Endodermal cell (in vitro differentiated cells): Measurements from ENCODE around the gene NECTIN2. TPM values are rescaled to one million over a fixed set of nuclear protein-coding genes. Genes with fewer than 3 reads are reported as not detected.

Experiments
- DNase-seq: peaks from one replicate; pipeline ENCODE4 v3.0.0-alpha.2; 2017
- H3K27ac ChIP-seq: 2 replicates; pipeline ENCODE4 v1.5.1; 2013; ENCODE audit warnings: mild to moderate bottlenecking, low read depth, low read length, moderate library complexity
- H3K27me3 ChIP-seq: 2 replicates; pipeline ENCODE4 v1.6.1; 2013; ENCODE audit warnings: mild to moderate bottlenecking, low read length, moderate library complexity; ENCODE audit not compliant: insufficient read depth, control insufficient read depth, poor library complexity, severe bottlenecking
- H3K36me3 ChIP-seq: 2 replicates; pipeline ENCODE4 v1.7.0; 2013; ENCODE audit warnings: mild to moderate bottlenecking, low read length, moderate library complexity; ENCODE audit not compliant: control insufficient read depth, insufficient read depth
- H3K4me1 ChIP-seq: one replicate; pipeline ENCODE4 v1.7.0; 2013; ENCODE audit warnings: low read length; ENCODE audit not compliant: control insufficient read depth, insufficient read depth
- H3K4me3 ChIP-seq: 2 replicates; pipeline ENCODE4 v1.5.1; 2013; ENCODE audit warnings: mild to moderate bottlenecking, low read length, moderate library complexity
- H3K9ac ChIP-seq: 2 replicates; pipeline ENCODE4 v1.6.1; 2013; ENCODE audit warnings: mild to moderate bottlenecking, low read length, moderate library complexity; ENCODE audit not compliant: poor library complexity, severe bottlenecking; ENCODE audit errors: extremely low read depth
- H3K9me3 ChIP-seq: 2 replicates; pipeline ENCODE4 v1.6.1; 2013; ENCODE audit warnings: mild to moderate bottlenecking, low read length, moderate library complexity; ENCODE audit not compliant: control insufficient read depth
- H3K27ac Mint-ChIP-seq: 2 replicates; pipeline ENCODE4 v1.8.0; 2020; ENCODE audit warnings: mixed read lengths
- H3K27me3 Mint-ChIP-seq: 2 replicates; pipeline ENCODE4 v1.8.0; 2021; ENCODE audit warnings: mild to moderate bottlenecking, mixed read lengths; ENCODE audit not compliant: insufficient read depth
- H3K36me3 Mint-ChIP-seq: 2 replicates; pipeline ENCODE4 v1.8.0; 2020; ENCODE audit warnings: low read depth, mixed read lengths
- H3K4me1 Mint-ChIP-seq: 2 replicates; pipeline ENCODE4 v1.8.0; 2020; ENCODE audit warnings: mixed read lengths
- H3K4me3 Mint-ChIP-seq: 2 replicates; pipeline ENCODE4 v1.8.0; 2020; ENCODE audit warnings: mild to moderate bottlenecking, moderate library complexity, mixed read lengths
- H3K9me3 Mint-ChIP-seq: 2 replicates; pipeline ENCODE4 v1.8.0; 2020; ENCODE audit warnings: mild to moderate bottlenecking, mixed read lengths
- WGBS, 2 experiments: methylation state at CpG; one replicate each; pipeline versions ENCODE4 v1.1.5 to v1.1.7; 2013; ENCODE audit warnings: missing lambda C conversion rate in 2 of 2, mixed read lengths in 1 of 2; ENCODE audit not compliant: insufficient coverage in 1 of 2, insufficient read length in 1 of 2; 5-methylcytosine and 5-hydroxymethylcytosine counted together
- total RNA-seq, 2 donors: library from RNA; stranded (reverse); fragmentation: NEBNext Ultra II Directional in 1 of 2; extraction: Animal tissue kit (Norgen Biotek cat#: 25700) in 1 of 2; gene quantifications; 2 replicates in 1 of 2; 3 replicates in 1 of 2; pipeline ENCODE4 v1.2.1, GENCODE V29; 2021
- TF ChIP-seq, protein P1 (sequence below): fragments of 200-600 bp; sonication (generic); conservative IDR thresholded peaks from 2 replicates; pipeline ENCODE4 v1.5.0; 2021; ENCODE audit warnings: antibody characterized with exemption, mild to moderate bottlenecking

Gene NECTIN2
- total RNA-seq, 2 donors from 2014 or later = 248 to 260 TPM

DNA sequence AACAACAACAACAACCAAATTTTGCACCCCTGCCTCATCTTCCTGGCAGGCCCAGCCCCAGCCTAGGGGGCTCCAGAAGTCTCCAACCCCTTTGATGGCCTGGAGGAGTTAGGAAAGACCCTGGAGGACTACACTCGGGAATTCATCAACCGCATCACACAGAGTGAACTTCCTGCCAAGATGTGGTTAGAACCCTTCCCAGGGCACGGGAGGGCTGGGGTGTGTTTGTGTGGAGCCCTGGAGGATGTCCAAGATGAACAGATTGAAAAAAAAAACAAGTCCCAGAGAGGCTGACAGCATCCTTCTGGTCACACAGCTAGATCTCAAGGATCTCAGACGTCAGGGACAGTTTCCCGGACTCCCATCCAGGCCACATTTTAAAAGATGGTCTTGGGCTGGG is 81.6 kb downstream of the NECTIN2 start:
- no peak for DNase-seq
- peaks cover 3% of the 10 kb centered on the region for H3K36me3 Mint-ChIP-seq
- H3K36me3 ChIP-seq = no peaks in the 10 kb centered on the region
- H3K27me3 ChIP-seq = no peaks in the 10 kb centered on the region
- no peaks in the 10 kb centered on the region for H3K4me1 ChIP-seq
- peaks cover 10% of the 10 kb centered on the region for H3K27me3 Mint-ChIP-seq
- peaks cover 2% of the 10 kb centered on the region for H3K9me3 Mint-ChIP-seq
- peak overlapping the region; percentile 39 for H3K27ac Mint-ChIP-seq
- TF ChIP-seq, protein P1, sequence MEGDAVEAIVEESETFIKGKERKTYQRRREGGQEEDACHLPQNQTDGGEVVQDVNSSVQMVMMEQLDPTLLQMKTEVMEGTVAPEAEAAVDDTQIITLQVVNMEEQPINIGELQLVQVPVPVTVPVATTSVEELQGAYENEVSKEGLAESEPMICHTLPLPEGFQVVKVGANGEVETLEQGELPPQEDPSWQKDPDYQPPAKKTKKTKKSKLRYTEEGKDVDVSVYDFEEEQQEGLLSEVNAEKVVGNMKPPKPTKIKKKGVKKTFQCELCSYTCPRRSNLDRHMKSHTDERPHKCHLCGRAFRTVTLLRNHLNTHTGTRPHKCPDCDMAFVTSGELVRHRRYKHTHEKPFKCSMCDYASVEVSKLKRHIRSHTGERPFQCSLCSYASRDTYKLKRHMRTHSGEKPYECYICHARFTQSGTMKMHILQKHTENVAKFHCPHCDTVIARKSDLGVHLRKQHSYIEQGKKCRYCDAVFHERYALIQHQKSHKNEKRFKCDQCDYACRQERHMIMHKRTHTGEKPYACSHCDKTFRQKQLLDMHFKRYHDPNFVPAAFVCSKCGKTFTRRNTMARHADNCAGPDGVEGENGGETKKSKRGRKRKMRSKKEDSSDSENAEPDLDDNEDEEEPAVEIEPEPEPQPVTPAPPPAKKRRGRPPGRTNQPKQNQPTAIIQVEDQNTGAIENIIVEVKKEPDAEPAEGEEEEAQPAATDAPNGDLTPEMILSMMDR = no peak
- H3K9me3 ChIP-seq = no peaks in the 10 kb centered on the region
- H3K27ac ChIP-seq = no peak overlapping the region
- no peak overlapping the region for H3K4me3 Mint-ChIP-seq
- 79 to 96% methylated on average over 4 to 5 of the region's 5 CpGs for WGBS, 2 experiments
- H3K9ac ChIP-seq = no peak overlapping the region
- H3K4me1 Mint-ChIP-seq = peaks cover 18% of the 10 kb centered on the region
- H3K4me3 ChIP-seq = no peak overlapping the region

DNA sequence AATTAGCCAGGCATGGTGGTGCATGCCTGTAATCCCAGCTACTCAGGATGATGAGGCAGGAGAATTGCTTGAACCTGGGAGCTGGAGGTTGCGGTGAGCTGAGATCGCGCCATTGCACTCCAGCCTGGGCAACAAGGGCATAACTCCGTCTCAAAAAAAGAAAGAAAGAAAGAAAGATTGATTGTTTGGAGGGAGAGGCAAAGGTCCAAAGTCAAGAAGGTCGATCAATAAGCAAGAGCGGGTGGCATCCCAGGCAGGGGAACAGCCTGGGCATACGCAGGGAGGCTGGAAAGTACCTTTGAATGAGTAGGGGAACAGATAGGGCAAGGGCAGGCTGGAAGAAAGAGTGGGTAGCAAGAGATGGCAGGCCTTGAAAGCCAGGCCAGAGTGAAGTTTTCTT is 84.0 kb downstream of the NECTIN2 start:
- Mint-ChIP-seq H3K4me3 (no peak overlapping the region), H3K36me3 (no peaks in the 10 kb centered on the region), H3K4me1 (peaks cover 11% of the 10 kb centered on the region), H3K27me3 (peaks cover 11% of the 10 kb centered on the region), H3K27ac (no peak overlapping the region), H3K9me3 (no peaks in the 10 kb centered on the region)
- H3K36me3 ChIP-seq = no peaks in the 10 kb centered on the region
- H3K27ac ChIP-seq = no peak overlapping the region
- H3K9ac ChIP-seq = no peak overlapping the region
- DNase-seq = no peak
- no peaks in the 10 kb centered on the region for H3K4me1 ChIP-seq
- 85 to 94% methylated on average over 6 to 7 of the region's 7 CpGs for WGBS, 2 experiments
- H3K9me3 ChIP-seq = no peaks in the 10 kb centered on the region
- H3K4me3 ChIP-seq = no peak overlapping the region
- H3K27me3 ChIP-seq = no peaks in the 10 kb centered on the region
- TF ChIP-seq, protein P1 = no peak

DNA sequence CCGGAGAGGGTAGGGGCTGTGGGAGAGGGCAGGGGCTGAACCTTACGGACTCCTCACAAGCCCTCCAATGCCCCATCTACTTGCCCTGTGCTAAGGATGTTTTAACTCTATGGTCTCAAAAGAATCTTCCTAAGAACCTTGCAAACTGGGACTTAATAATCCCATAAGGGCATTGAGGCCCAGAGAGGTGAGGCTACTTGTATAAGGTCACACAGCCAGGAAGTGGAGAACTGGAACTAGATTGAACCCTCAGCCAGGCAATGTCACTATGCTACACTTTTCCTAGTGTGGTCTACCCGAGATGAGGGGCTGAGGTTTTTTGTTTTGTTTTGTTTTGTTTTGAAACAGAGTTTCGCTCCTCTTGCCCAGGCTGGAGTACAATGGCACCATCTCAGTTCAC is 85.4 kb downstream of the NECTIN2 start:
- H3K4me1 Mint-ChIP-seq = peaks cover 11% of the 10 kb centered on the region
- Histone ChIP-seq H3K4me1 (no peaks in the 10 kb centered on the region), H3K9me3 (no peaks in the 10 kb centered on the region), H3K4me3 (no peak overlapping the region), H3K36me3 (no peaks in the 10 kb centered on the region), H3K9ac (no peak overlapping the region), H3K27ac (no peak overlapping the region), H3K27me3 (no peaks in the 10 kb centered on the region)
- TF ChIP-seq, protein P1 = no peak
- H3K36me3 Mint-ChIP-seq = no peaks in the 10 kb centered on the region
- peaks cover 8% of the 10 kb centered on the region for H3K27me3 Mint-ChIP-seq
- H3K9me3 Mint-ChIP-seq = no peaks in the 10 kb centered on the region
- no peak overlapping the region for H3K4me3 Mint-ChIP-seq
- no peak overlapping the region for H3K27ac Mint-ChIP-seq
- WGBS, 2 experiments = 88 to 95% methylated on average over 3 of the region's 4 CpGs
- DNase-seq = no peak

Other genes with a start within 250 kb of the NECTIN2 start
- gene IGSF23, start 232.7 kb upstream of the NECTIN2 start, total RNA-seq = not detected
- gene PVR, start 202.4 kb upstream of the NECTIN2 start, total RNA-seq = 10 to 100 TPM; 21.2 to 31.6 TPM
- gene CEACAM19, start 174.8 kb upstream of the NECTIN2 start, total RNA-seq = 1 to 10 TPM; 2.2 to 2.8 TPM
- not detected for gene CEACAM16, start 147.1 kb upstream of the NECTIN2 start, total RNA-seq
- 1 to 10 TPM; 1.8 to 6.2 TPM for gene BCL3, start 97.6 kb upstream of the NECTIN2 start, total RNA-seq
- 10 to 100 TPM in 1 of 2 donors, 1 to 10 TPM in 1; 6.6 to 15.5 TPM for gene CBLC, start 68.4 kb upstream of the NECTIN2 start, total RNA-seq
- gene BCAM, start 37.2 kb upstream of the NECTIN2 start, total RNA-seq = 10 to 100 TPM; 62.9 to 64.0 TPM
- gene TOMM40, start 45.0 kb downstream of the NECTIN2 start, total RNA-seq = 10 to 100 TPM; 88.1 to 93.8 TPM
- gene APOE, start 59.5 kb downstream of the NECTIN2 start, total RNA-seq = 1,000 to 10,000 TPM; 2,216 to 2,598 TPM
- 1,000 to 10,000 TPM in 1 of 2 donors, 100 to 1,000 TPM in 1; 914 to 1,040 TPM for gene APOC1, start 68.3 kb downstream of the NECTIN2 start, total RNA-seq
- gene APOC4, start 95.9 kb downstream of the NECTIN2 start, total RNA-seq = not detected
- under 1 TPM in 1 of 2 donors, not detected in 1; 0.70 TPM for gene APOC2, start 99.8 kb downstream of the NECTIN2 start, total RNA-seq
- gene CLPTM1, start 109.1 kb downstream of the NECTIN2 start, total RNA-seq = 10 to 100 TPM; 82.7 to 94.4 TPM
- 10 to 100 TPM in 1 of 2 donors, 1 to 10 TPM in 1; 9.5 to 14.5 TPM for gene RELB, start 155.2 kb downstream of the NECTIN2 start, total RNA-seq
- gene CLASRP, start 192.7 kb downstream of the NECTIN2 start, total RNA-seq = 10 to 100 TPM; 67.1 to 90.3 TPM
- 1 to 10 TPM; 2.1 to 8.5 TPM for gene ZNF296, start 230.2 kb downstream of the NECTIN2 start, total RNA-seq
- 10 to 100 TPM; 56.3 to 56.6 TPM for gene GEMIN7, start 233.0 kb downstream of the NECTIN2 start, total RNA-seq
- 10 to 100 TPM; 23.6 to 32.5 TPM for gene PPP1R37, start 246.9 kb downstream of the NECTIN2 start, total RNA-seq